Astrocyte (in vitro differentiated cells and primary cell): ENCODE measurements around the gene IL20RA.

Experiments
- CTCF ChIP-seq: IDR thresholded peaks from 2 replicates; pipeline ENCODE4 v1.5.1; 2011; ENCODE audit warnings: low read depth, mild to moderate bottlenecking, inconsistent platforms, low read length, moderate library complexity; ENCODE audit not compliant: insufficient read depth
- EZH2 ChIP-seq: IDR thresholded peaks from 2 replicates; pipeline ENCODE4 v1.6.1; 2012; ENCODE audit warnings: mild to moderate bottlenecking, low read length, inconsistent platforms; ENCODE audit not compliant: insufficient read depth

DNA sequence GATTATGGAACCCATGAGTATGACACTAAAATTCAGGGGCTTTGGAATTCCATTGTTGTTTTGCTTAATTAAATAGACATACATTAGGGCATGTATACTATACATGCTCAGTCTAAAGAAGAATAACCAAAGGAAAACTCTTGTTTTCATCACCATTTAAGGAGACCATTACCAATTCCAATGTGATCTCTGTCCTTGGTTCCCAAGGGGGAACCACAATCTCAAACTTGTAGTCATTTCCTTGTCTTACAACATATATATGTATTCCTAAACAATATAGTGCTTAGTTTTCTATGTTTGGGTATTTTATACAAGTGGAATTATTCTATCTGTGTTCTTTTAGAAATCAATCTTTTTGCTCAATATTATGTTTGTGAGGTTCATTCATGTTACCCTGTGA is 49.2 kb downstream of the IL20RA start:
- no peak for TF ChIP-seq CTCF
- TF ChIP-seq EZH2, result no peak
